ENCODE data around the gene COL23A1.

COL23A1 gene

DNA sequence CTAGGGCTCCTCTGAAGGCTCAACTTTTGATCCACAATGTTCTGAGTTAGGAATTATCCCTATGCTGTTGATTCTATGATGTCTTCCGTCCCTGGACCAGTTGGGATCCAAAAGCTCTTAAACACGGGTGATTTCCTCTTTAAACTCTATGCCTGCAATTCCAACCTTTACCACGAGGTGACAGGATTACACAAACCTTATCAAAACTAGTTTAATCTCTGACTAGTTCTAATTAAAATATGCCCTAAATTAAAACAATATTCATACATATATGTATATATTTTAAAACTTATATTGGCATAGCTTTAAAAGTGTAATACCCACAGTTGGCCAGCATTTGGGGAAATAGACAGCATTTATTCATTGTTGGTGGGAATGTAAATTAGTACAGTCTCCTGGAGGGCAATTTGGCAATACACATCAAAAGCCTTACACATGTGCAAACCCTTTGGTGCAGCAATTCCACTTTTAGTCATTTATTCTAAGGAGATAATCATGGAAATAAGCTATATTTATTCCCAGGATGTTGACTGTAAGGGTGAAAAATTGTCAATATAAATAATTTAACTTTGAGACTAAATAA is 306.0 kb downstream of the COL23A1 start:
- no peak for DNase-seq (ENCODE audit: low spot score)
- no peak overlapping the region for H3K27ac ChIP-seq
- CTCF ChIA-PET, result interaction anchor here (0.6 to 1.4 kb wide), 16 partner anchors 9 to 1179 kb away, joined by 3 to 9 read pairs (median 3); partner anchors contain the start of gene COL23A1
- TF ChIP-seq, protein P1, sequence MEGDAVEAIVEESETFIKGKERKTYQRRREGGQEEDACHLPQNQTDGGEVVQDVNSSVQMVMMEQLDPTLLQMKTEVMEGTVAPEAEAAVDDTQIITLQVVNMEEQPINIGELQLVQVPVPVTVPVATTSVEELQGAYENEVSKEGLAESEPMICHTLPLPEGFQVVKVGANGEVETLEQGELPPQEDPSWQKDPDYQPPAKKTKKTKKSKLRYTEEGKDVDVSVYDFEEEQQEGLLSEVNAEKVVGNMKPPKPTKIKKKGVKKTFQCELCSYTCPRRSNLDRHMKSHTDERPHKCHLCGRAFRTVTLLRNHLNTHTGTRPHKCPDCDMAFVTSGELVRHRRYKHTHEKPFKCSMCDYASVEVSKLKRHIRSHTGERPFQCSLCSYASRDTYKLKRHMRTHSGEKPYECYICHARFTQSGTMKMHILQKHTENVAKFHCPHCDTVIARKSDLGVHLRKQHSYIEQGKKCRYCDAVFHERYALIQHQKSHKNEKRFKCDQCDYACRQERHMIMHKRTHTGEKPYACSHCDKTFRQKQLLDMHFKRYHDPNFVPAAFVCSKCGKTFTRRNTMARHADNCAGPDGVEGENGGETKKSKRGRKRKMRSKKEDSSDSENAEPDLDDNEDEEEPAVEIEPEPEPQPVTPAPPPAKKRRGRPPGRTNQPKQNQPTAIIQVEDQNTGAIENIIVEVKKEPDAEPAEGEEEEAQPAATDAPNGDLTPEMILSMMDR (conservative IDR thresholded peaks at IDR 0.05; ENCODE audit: low read depth), result peak; percentile 70
- POLR2A ChIA-PET (ENCODE audit: low non-redundant PET), result no interaction called here

DNA sequence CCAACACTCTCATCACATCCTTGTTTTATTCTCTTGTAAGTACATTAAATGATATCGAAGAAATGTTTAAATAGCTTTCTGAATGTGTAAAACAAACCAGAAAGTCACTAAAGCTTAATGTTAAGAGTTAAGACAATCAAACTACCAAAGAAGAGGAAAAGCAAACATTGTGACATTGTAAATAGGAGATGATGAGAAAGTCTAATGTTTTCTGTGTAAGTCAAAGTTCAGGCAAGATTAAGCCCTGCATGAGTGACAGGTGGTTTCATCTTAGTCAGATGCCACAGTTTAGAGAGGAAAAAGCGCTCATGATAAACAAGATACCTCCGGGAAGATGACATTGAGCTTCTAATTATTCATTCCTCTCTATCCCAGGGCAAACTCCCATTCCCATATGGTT is 306.7 kb downstream of the COL23A1 start:
- CTCF ChIA-PET, result interaction anchor here (0.6 to 1.4 kb wide), 16 partner anchors 9 to 1180 kb away, joined by 3 to 11 read pairs (median 3); partner anchors contain the start of gene COL23A1
- POLR2A ChIA-PET (ENCODE audit: low non-redundant PET), result no interaction called here
- H3K27ac ChIP-seq, result no peak overlapping the region
- no peak for DNase-seq (ENCODE audit: low spot score)
- TF ChIP-seq, protein P1 (conservative IDR thresholded peaks at IDR 0.05; ENCODE audit: low read depth), result no peak

DNA sequence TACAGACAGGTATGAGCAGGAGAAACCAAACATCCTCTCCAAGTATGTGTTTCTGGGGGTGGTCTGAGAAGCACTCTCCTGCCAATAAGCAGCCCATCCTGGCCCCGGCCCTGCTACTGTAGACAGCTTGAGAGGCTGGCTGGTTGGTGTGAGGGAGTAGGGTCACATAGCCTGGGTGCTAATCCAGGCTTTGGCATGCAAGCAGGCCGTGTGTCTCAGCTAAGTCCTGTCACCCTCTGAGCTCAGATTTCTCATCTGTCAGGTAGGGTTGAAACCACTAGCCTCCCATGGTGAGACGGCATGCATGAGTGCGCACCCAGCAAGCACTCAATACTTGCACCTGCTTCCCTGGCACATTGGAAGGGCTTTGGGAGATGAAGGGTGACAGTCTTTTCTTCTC is 307.8 kb downstream of the COL23A1 start:
- ChIA-PET CTCF (interaction anchor here (0.7 kb wide), 1 partner anchor 1201 kb away, joined by 3 read pairs; no protein-coding TSS in a partner anchor), POLR2A (ENCODE audit: low non-redundant PET) (no interaction called here)
- TF ChIP-seq, protein P1 (conservative IDR thresholded peaks at IDR 0.05; ENCODE audit: low read depth), result no peak
- no peak overlapping the region for H3K27ac ChIP-seq
- no peak for DNase-seq (ENCODE audit: low spot score)

DNA sequence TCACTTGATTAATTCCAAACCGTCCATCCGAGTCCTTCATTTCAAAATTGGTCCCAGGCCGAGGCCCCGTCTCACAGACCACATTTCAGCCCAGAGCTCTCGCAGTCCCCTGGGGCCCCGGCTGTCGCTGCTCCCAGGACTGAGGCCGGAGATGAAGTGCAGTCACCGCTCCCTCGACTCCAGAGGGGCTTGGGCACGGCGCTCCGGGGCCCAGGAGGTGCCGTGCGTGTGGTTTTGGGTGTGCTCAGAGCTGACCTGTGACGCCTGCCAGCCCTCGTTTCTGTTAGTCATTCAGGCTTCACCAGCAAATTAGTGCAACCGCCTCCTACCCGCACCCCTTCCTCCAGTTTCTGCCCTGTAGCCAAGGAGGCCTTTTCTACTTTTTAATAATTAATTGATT is 308.9 kb downstream of the COL23A1 start:
- no peak overlapping the region for H3K27ac ChIP-seq
- CTCF ChIA-PET, result interaction anchor here (0.5 to 1.5 kb wide), 7 partner anchors 11 to 309 kb away, joined by 3 to 9 read pairs (median 5); partner anchors contain the start of gene COL23A1
- no peak for DNase-seq (ENCODE audit: low spot score)
- TF ChIP-seq, protein P1 (conservative IDR thresholded peaks at IDR 0.05; ENCODE audit: low read depth), result no peak
- POLR2A ChIA-PET (ENCODE audit: low non-redundant PET), result no interaction called here

DNA sequence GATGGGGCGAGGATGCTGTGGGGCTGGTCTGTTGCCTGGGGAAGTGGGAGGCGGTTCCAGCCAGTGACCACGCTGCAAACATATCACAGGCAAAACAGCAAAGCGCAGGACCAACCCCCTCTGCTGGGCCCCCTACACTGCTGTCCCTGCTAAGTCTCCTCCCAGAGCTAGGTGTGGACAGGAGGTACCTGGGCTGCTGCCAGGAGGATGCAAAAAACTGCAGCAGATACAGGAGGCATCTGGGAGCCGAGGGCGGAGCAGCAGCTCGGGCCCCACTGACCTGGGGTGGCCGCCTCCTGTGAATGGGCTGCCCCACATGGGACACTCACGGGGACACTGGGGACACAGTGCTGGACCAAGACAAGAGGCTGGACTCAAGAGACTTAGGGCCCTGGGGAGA is 309.6 kb downstream of the COL23A1 start:
- POLR2A ChIA-PET (ENCODE audit: low non-redundant PET), result no interaction called here
- DNase-seq (ENCODE audit: low spot score), result no peak
- CTCF ChIA-PET, result interaction anchor here (0.5 to 1.5 kb wide), 24 partner anchors 8 to 1042 kb away, joined by 3 to 11 read pairs (median 3); partner anchors contain the start of genes COL23A1 and ZNF354A
- TF ChIP-seq, protein P1 (conservative IDR thresholded peaks at IDR 0.05; ENCODE audit: low read depth), result no peak
- no peak overlapping the region for H3K27ac ChIP-seq

DNA sequence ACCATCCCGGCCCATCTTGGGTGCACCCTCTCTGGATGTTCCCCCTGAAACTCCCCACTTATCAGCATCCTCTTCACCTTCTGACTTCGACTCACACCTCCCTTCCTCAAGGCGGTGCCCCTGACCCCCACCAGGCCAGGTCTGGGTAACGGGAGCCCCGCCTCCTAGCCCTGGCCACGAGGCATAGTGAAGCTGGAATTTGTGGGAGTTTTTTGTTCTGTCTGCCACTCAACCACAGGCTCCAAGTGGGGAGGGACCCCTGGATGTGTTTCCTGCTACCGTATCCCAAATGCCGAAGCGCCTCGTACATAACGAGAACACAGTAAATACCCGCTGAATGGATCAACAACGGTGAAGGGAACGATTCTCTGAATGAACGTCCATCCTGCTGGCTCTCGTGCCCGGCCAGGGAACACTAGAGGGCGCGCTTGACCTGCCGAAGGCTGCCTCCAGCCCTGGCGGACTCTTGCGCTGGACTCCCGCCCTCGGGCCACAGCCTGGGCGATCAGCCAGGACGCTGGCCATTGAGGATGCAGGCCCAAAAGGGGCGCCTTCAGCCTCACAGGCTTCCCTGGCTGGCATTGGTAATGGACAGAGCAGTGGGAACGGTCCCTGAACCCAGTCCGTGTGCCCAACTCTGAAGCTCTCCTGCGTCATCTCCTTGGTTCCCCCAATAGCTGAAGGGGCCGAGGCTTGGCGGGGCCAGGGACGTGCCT is 310.3 kb downstream of the COL23A1 start:
- CTCF ChIA-PET, result interaction anchor here (0.5 to 1.8 kb wide), 35 partner anchors 9 to 1329 kb away, joined by 3 to 11 read pairs (median 3); partner anchors contain the start of genes COL23A1 and ZNF354A
- no peak overlapping the region for H3K27ac ChIP-seq
- TF ChIP-seq, protein P1 (conservative IDR thresholded peaks at IDR 0.05; ENCODE audit: low read depth), result peak; percentile 97
- peak; percentile 91 for DNase-seq (ENCODE audit: low spot score)
- POLR2A ChIA-PET (ENCODE audit: low non-redundant PET), result interaction anchor here (0.5 kb wide), 1 partner anchor 272 kb away, joined by 7 read pairs; no protein-coding TSS in a partner anchor
